WTC11 (cell line): ENCODE data around the gene TMEM187.

Experiments
- AR ChIP-seq: fragments of 250-450 bp; sonication (Bioruptor Pico); IDR thresholded peaks from 2 replicates; pipeline ENCODE4 v1.9.0; 2021; ENCODE audit warnings: mild to moderate bottlenecking
- ATF6 ChIP-seq: sonication (generic); formaldehyde crosslinking; IDR thresholded peaks from 2 replicates; pipeline ENCODE4 v1.8.1; 2023; ENCODE audit warnings: mild to moderate bottlenecking, missing genetic modification reagents
- ESRRA ChIP-seq: sonication (generic); formaldehyde crosslinking; IDR thresholded peaks from 2 replicates; pipeline ENCODE4 v1.8.1; 2022; ENCODE audit warnings: mild to moderate bottlenecking, missing genetic modification reagents, borderline replicate concordance
- JAZF1 ChIP-seq: fragments of 250-450 bp; sonication (Bioruptor Pico); IDR thresholded peaks from 2 replicates; pipeline ENCODE4 v1.9.0; 2021; ENCODE audit warnings: moderate library complexity, mild to moderate bottlenecking, inconsistent platforms
- NR3C1 ChIP-seq: sonication (generic); formaldehyde crosslinking; conservative IDR thresholded peaks from 2 replicates; pipeline ENCODE4 v1.8.1; 2023; ENCODE audit warnings: low read depth, mild to moderate bottlenecking, missing genetic modification reagents
- OVOL2 ChIP-seq: fragments of 250-450 bp; sonication (Bioruptor Pico); IDR thresholded peaks from 2 replicates; pipeline ENCODE4 v1.9.0; 2021; ENCODE audit warnings: mild to moderate bottlenecking, borderline replicate concordance
- STAT6 ChIP-seq: sonication (generic); formaldehyde crosslinking; conservative IDR thresholded peaks from 2 replicates; pipeline ENCODE4 v1.8.1; 2023; ENCODE audit warnings: mild to moderate bottlenecking, low read depth, missing genetic modification reagents, moderate library complexity
- TF ChIP-seq, protein P1 (sequence below): fragments of 200-600 bp; IDR thresholded peaks from 2 replicates; pipeline ENCODE4 v1.8.0; 2022; ENCODE audit warnings: antibody characterized with exemption

GRCh38 chrX:154026136-154027021, 53.8 kb downstream of the TMEM187 start:
- TF ChIP-seq, protein P1, sequence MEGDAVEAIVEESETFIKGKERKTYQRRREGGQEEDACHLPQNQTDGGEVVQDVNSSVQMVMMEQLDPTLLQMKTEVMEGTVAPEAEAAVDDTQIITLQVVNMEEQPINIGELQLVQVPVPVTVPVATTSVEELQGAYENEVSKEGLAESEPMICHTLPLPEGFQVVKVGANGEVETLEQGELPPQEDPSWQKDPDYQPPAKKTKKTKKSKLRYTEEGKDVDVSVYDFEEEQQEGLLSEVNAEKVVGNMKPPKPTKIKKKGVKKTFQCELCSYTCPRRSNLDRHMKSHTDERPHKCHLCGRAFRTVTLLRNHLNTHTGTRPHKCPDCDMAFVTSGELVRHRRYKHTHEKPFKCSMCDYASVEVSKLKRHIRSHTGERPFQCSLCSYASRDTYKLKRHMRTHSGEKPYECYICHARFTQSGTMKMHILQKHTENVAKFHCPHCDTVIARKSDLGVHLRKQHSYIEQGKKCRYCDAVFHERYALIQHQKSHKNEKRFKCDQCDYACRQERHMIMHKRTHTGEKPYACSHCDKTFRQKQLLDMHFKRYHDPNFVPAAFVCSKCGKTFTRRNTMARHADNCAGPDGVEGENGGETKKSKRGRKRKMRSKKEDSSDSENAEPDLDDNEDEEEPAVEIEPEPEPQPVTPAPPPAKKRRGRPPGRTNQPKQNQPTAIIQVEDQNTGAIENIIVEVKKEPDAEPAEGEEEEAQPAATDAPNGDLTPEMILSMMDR: no peak
- no peak for TF ChIP-seq NR3C1 (CRISPR knock-in tag)
- no peak for TF ChIP-seq OVOL2 (CRISPR knock-in tag)
- no peak for TF ChIP-seq ESRRA (CRISPR knock-in tag)
- TF ChIP-seq JAZF1 (CRISPR knock-in tag): no peak
- no peak for TF ChIP-seq ATF6
- no peak for TF ChIP-seq AR (CRISPR knock-in tag)
- no peak for TF ChIP-seq STAT6 (CRISPR knock-in tag)
